ENCODE results near the gene ATG101. TPM values are rescaled to one million over a fixed set of nuclear protein-coding genes. Genes with fewer than 3 reads are reported as not detected.

Gene ATG101
- total and polyA plus RNA-seq, 2 experiments from 2014 or later = 27.7 to 60.3 TPM

DNA sequence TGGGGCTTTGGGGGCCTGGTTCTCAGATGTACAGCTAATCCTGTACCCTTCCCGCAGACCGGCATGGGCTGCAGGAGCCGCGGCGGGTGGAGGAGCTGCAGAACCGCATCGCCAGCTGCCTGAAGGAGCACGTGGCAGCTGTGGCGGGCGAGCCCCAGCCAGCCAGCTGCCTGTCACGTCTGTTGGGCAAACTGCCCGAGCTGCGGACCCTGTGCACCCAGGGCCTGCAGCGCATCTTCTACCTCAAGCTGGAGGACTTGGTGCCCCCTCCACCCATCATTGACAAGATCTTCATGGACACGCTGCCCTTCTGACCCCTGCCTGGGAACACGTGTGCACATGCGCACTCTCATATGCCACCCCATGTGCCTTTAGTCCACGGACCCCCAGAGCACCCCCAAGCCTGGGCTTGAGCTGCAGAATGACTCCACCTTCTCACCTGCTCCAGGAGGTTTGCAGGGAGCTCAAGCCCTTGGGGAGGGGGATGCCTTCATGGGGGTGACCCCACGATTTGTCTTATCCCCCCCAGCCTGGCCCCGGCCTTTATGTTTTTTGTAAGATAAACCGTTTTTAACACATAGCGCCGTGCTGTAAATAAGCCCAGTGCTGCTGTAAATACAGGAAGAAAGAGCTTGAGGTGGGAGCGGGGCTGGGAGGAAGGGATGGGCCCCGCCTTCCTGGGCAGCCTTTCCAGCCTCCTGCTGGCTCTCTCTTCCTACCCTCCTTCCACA lies 11.0 kb upstream of the ATG101 start:
- H2AFZ ChIP-seq = no peak overlapping the region
- peaks cover 3% of the 10 kb centered on the region; the same call in 1 of the 2 replicates for H4K20me1 ChIP-seq (replicated peaks; ENCODE audit: insufficient read depth)
- no peaks in the 10 kb centered on the region for H3K79me2 ChIP-seq (replicated peaks; ENCODE audit: insufficient read depth)
- TF ChIP-seq ZNF331 (CRISPR knock-in tag; IDR thresholded peaks at IDR 0.05; ENCODE audit: low read depth) (no peak), CREB1 (CRISPR knock-in tag; IDR thresholded peaks at IDR 0.05; ENCODE audit: low read depth) (no peak), NANOG (IDR thresholded peaks at IDR 0.05; ENCODE audit: borderline replicate concordance) (no peak), ETS1 (IDR thresholded peaks at IDR 0.05) (no peak), ZNF462 (CRISPR knock-in tag; IDR thresholded peaks at IDR 0.05) (no peak), EZH2 (IDR thresholded peaks at IDR 0.05; ENCODE audit: low read depth, unreplicated experiment) (no peak)
- TF ChIP-seq, protein P1, sequence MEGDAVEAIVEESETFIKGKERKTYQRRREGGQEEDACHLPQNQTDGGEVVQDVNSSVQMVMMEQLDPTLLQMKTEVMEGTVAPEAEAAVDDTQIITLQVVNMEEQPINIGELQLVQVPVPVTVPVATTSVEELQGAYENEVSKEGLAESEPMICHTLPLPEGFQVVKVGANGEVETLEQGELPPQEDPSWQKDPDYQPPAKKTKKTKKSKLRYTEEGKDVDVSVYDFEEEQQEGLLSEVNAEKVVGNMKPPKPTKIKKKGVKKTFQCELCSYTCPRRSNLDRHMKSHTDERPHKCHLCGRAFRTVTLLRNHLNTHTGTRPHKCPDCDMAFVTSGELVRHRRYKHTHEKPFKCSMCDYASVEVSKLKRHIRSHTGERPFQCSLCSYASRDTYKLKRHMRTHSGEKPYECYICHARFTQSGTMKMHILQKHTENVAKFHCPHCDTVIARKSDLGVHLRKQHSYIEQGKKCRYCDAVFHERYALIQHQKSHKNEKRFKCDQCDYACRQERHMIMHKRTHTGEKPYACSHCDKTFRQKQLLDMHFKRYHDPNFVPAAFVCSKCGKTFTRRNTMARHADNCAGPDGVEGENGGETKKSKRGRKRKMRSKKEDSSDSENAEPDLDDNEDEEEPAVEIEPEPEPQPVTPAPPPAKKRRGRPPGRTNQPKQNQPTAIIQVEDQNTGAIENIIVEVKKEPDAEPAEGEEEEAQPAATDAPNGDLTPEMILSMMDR (conservative IDR thresholded peaks at IDR 0.05; ENCODE audit: low read depth in 2 of 2) = no peak
- peaks cover 10% of the 10 kb centered on the region; the same call in 2 of the 3 replicates for H3K36me3 Mint-ChIP-seq (ENCODE audit: low read depth)
- H3K27ac Mint-ChIP-seq = no peak overlapping the region
- no peaks in the 10 kb centered on the region for H3K36me3 ChIP-seq (ENCODE audit: insufficient read depth)
- H3K9me2 ChIP-seq (ENCODE audit: insufficient read depth) = no peaks in the 10 kb centered on the region
- peaks cover 2% of the 10 kb centered on the region; the same call in 1 of the 3 replicates for H3K4me1 Mint-ChIP-seq
- H3K4me3 ChIP-seq = no peak overlapping the region
- H3K27ac ChIP-seq (ENCODE audit: low read depth) = no peak overlapping the region
- H3F3A ChIP-seq (replicated peaks; ENCODE audit: low read depth) = no peaks in the 10 kb centered on the region
- no peak for ATAC-seq
- no peak overlapping the region for H3K4me3 Mint-ChIP-seq
- H3K9me3 Mint-ChIP-seq = no peaks in the 10 kb centered on the region
- no peak overlapping the region for H3K4me2 ChIP-seq
- no peaks in the 10 kb centered on the region for H3K27me3 ChIP-seq (ENCODE audit: insufficient read depth)
- DNase-seq (ENCODE audit: low spot score) = no peak
- H3K4me1 ChIP-seq (ENCODE audit: insufficient read depth) = no peaks in the 10 kb centered on the region
- H3K27me3 Mint-ChIP-seq (ENCODE audit: insufficient read depth, low read depth, poor library complexity) = peaks cover 7% of the 10 kb centered on the region
